ENCODE results near the gene GAS2L3. TPM values are rescaled to one million over a fixed set of nuclear protein-coding genes. Genes with fewer than 3 reads are reported as not detected.
"Not testable (repeated sequence)": the region's sequence is repeated elsewhere in the genome, so short reads cannot be mapped to it uniquely, and the experiment has no call there.

GAS2L3 gene
- total and polyA plus RNA-seq, 2 donors from 2014 or later, result 1.7 to 12.6 TPM

- TF ChIP-seq, protein P1, sequence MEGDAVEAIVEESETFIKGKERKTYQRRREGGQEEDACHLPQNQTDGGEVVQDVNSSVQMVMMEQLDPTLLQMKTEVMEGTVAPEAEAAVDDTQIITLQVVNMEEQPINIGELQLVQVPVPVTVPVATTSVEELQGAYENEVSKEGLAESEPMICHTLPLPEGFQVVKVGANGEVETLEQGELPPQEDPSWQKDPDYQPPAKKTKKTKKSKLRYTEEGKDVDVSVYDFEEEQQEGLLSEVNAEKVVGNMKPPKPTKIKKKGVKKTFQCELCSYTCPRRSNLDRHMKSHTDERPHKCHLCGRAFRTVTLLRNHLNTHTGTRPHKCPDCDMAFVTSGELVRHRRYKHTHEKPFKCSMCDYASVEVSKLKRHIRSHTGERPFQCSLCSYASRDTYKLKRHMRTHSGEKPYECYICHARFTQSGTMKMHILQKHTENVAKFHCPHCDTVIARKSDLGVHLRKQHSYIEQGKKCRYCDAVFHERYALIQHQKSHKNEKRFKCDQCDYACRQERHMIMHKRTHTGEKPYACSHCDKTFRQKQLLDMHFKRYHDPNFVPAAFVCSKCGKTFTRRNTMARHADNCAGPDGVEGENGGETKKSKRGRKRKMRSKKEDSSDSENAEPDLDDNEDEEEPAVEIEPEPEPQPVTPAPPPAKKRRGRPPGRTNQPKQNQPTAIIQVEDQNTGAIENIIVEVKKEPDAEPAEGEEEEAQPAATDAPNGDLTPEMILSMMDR (IDR thresholded peaks at IDR 0.05; ENCODE audit: borderline replicate concordance, extremely low read depth, insufficient read depth), result no peak
- Histone ChIP-seq H3K27ac (ENCODE audit: low read depth in 2 of 2, low read length in 2 of 2) (no peak overlapping the region), H3K9me3 (ENCODE audit: control insufficient read depth in 2 of 3, insufficient read depth in 1 of 3, low read length in 3 of 3) (no peaks in the 10 kb centered on the region), H3K9ac (ENCODE audit: low read length in 3 of 3) (no peak overlapping the region), H3K36me3 (ENCODE audit: control insufficient read depth in 2 of 3, insufficient read depth in 3 of 3, low read length in 3 of 3) (no peaks in the 10 kb centered on the region), H3K4me3 (ENCODE audit: low read length in 3 of 3) (no peak overlapping the region), H3K27me3 (ENCODE audit: control insufficient read depth, insufficient read depth, low read length) (no peaks in the 10 kb centered on the region), H3K4me1 (ENCODE audit: control insufficient read depth in 2 of 3, insufficient read depth in 2 of 3, low read depth in 1 of 3, low read length in 3 of 3) (no peaks in the 10 kb centered on the region)
- intact Hi-C loops (cut with DNase I), result no loop called here
- no peak for DNase-seq
- no peak for FAIRE-seq
Measured at GRCh38 chr12:100612606-100613005, 39.1 kb downstream of the GAS2L3 start.

- no peaks in the 10 kb centered on the region for H3K36me3 ChIP-seq (ENCODE audit: control insufficient read depth in 2 of 3, insufficient read depth in 3 of 3, low read length in 3 of 3)
- H3K4me3 ChIP-seq (ENCODE audit: low read length in 3 of 3), result no peak overlapping the region
- intact Hi-C loops (cut with DNase I), result no loop called here
- H3K9ac ChIP-seq (ENCODE audit: low read length in 3 of 3), result no peak overlapping the region
- no peaks in the 10 kb centered on the region for H3K9me3 ChIP-seq (ENCODE audit: control insufficient read depth in 2 of 3, insufficient read depth in 1 of 3, low read length in 3 of 3)
- TF ChIP-seq, protein P1 (IDR thresholded peaks at IDR 0.05; ENCODE audit: borderline replicate concordance, extremely low read depth, insufficient read depth), result no peak
- FAIRE-seq (no peak), DNase-seq (no peak)
- no peaks in the 10 kb centered on the region for H3K4me1 ChIP-seq (ENCODE audit: control insufficient read depth in 2 of 3, insufficient read depth in 2 of 3, low read depth in 1 of 3, low read length in 3 of 3)
- H3K27ac ChIP-seq (ENCODE audit: low read depth in 2 of 2, low read length in 2 of 2), result no peak overlapping the region
- no peaks in the 10 kb centered on the region for H3K27me3 ChIP-seq (ENCODE audit: control insufficient read depth, insufficient read depth, low read length)
Measured at GRCh38 chr12:100624571-100624970, 51.1 kb downstream of the GAS2L3 start.

GRCh38 chr12:100632445-100632892 lies 59.0 kb downstream of the GAS2L3 start:
- H3K4me1 ChIP-seq (ENCODE audit: control insufficient read depth in 2 of 3, insufficient read depth in 2 of 3, low read depth in 1 of 3, low read length in 3 of 3), result peaks cover 0 to 4% (median 0%) of the 10 kb centered on the region in 3 donors
- TF ChIP-seq, protein P1 (IDR thresholded peaks at IDR 0.05; ENCODE audit: borderline replicate concordance, extremely low read depth, insufficient read depth), result no peak
- H3K36me3 ChIP-seq (ENCODE audit: control insufficient read depth in 2 of 3, insufficient read depth in 3 of 3, low read length in 3 of 3), result no peaks in the 10 kb centered on the region
- FAIRE-seq, result no peak
- H3K4me3 ChIP-seq (ENCODE audit: low read length in 3 of 3), result no peak overlapping the region
- H3K27me3 ChIP-seq (ENCODE audit: control insufficient read depth, insufficient read depth, low read length), result no peaks in the 10 kb centered on the region
- peak overlapping the region in 1 of 2 donors; percentile 71 for H3K27ac ChIP-seq (ENCODE audit: low read depth in 2 of 2, low read length in 2 of 2)
- H3K9me3 ChIP-seq (ENCODE audit: control insufficient read depth in 2 of 3, insufficient read depth in 1 of 3, low read length in 3 of 3), result no peaks in the 10 kb centered on the region
- peak in 1 of 5 donors; percentile 4 for DNase-seq
- no peak overlapping the region for H3K9ac ChIP-seq (ENCODE audit: low read length in 3 of 3)
- intact Hi-C loops (cut with DNase I), result no loop called here

- DNase-seq; H3K4me3 ChIP-seq (ENCODE audit: low read length in 3 of 3); H3K36me3 ChIP-seq (ENCODE audit: control insufficient read depth in 2 of 3, insufficient read depth in 3 of 3, low read length in 3 of 3); H3K9ac ChIP-seq (ENCODE audit: low read length in 3 of 3); FAIRE-seq; H3K27me3 ChIP-seq (ENCODE audit: control insufficient read depth, insufficient read depth, low read length); intact Hi-C loops (cut with DNase I); H3K4me1 ChIP-seq (ENCODE audit: control insufficient read depth in 2 of 3, insufficient read depth in 2 of 3, low read depth in 1 of 3, low read length in 3 of 3); H3K9me3 ChIP-seq (ENCODE audit: control insufficient read depth in 2 of 3, insufficient read depth in 1 of 3, low read length in 3 of 3): not testable (repeated sequence)
- H3K27ac ChIP-seq (ENCODE audit: low read depth in 2 of 2, low read length in 2 of 2), result peak overlapping the region in 1 of 2 donors; percentile 71
Measured at GRCh38 chr12:100633082-100633785, 59.8 kb downstream of the GAS2L3 start.

Data from kidney (tissue), 14 donors.